ENCODE measurements around the gene ADCY3. TPM values are rescaled to one million over a fixed set of nuclear protein-coding genes. Genes with fewer than 3 reads are reported as not detected.

Gene ADCY3
- polyA plus RNA-seq, 1 of the 3 experiments (the other 2 are of a cell fraction), result 53.9 TPM

DNA sequence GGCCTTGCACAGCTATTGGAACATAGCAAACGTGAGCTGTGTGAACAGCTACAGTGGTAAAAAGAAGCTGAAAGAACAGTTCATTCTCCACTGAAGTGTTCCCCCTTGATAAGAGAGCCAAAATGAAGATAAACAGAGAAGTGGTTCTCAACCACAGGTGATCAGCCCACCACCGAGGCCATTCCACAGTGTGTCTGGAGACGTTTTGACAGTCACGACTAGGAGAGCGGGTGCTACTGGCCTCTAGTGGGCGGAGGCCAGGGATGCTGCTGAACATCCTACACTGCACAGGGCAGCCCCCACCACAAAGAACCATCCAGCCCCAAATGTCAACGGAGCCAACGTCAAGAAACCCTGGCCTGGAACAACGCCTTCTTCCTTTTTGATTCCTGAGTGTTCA, 38.4 kb downstream of the ADCY3 start:
- Histone ChIP-seq H2AFZ (ENCODE audit: low read depth) (no peak overlapping the region), H3K9ac (no peak overlapping the region), H4K20me1 (ENCODE audit: insufficient read depth) (no peaks in the 10 kb centered on the region), H3K4me3 (ENCODE audit: low read depth in 2 of 2, low read length in 1 of 2) (no peak overlapping the region), H3K27ac (ENCODE audit: low read depth in 2 of 2, low read length in 1 of 2) (no peak overlapping the region), H3K4me1 (ENCODE audit: control insufficient read depth in 1 of 2, insufficient read depth in 2 of 2, low read depth in 1 of 2, low read length in 1 of 2) (peaks cover 0 to 4% of the 10 kb centered on the region in 2 experiments; a peak in 2 of 4 replicates), H3K79me2 (ENCODE audit: insufficient read depth) (no peaks in the 10 kb centered on the region), H3F3A (replicated peaks; ENCODE audit: insufficient read depth) (no peaks in the 10 kb centered on the region), H3K27me3 (ENCODE audit: insufficient read depth) (no peaks in the 10 kb centered on the region), H3K4me2 (no peak overlapping the region), H3K9me3 (no peaks in the 10 kb centered on the region), H3K9me2 (no peaks in the 10 kb centered on the region), H3K36me3 (replicated peaks in 1 of 2; ENCODE audit: control insufficient read depth in 1 of 2, insufficient read depth in 2 of 2, low read length in 1 of 2) (no peaks in the 10 kb centered on the region)
- CTCF ChIA-PET, result interaction anchor here (1.3 kb wide), 1 partner anchor 471 kb away, joined by 4 read pairs; no protein-coding TSS in a partner anchor
- POLR2A ChIA-PET, result no interaction called here
- WGBS (ENCODE audit: low lambda C conversion rate), result 98% methylated on average over 9 of the region's 9 CpGs
- no peak for DNase-seq
- TF ChIP-seq, protein P1, sequence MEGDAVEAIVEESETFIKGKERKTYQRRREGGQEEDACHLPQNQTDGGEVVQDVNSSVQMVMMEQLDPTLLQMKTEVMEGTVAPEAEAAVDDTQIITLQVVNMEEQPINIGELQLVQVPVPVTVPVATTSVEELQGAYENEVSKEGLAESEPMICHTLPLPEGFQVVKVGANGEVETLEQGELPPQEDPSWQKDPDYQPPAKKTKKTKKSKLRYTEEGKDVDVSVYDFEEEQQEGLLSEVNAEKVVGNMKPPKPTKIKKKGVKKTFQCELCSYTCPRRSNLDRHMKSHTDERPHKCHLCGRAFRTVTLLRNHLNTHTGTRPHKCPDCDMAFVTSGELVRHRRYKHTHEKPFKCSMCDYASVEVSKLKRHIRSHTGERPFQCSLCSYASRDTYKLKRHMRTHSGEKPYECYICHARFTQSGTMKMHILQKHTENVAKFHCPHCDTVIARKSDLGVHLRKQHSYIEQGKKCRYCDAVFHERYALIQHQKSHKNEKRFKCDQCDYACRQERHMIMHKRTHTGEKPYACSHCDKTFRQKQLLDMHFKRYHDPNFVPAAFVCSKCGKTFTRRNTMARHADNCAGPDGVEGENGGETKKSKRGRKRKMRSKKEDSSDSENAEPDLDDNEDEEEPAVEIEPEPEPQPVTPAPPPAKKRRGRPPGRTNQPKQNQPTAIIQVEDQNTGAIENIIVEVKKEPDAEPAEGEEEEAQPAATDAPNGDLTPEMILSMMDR (IDR thresholded peaks at IDR 0.05), result peak; percentile 21; the same call in 1 of the 2 replicates
- TF ChIP-seq SMC3 (IDR thresholded peaks at IDR 0.05; ENCODE audit: low read depth, low read length), result no peak
- no peak for TF ChIP-seq NRF1 (IDR thresholded peaks at IDR 0.05; ENCODE audit: low read depth, low read length)
- no peak for TF ChIP-seq JUND (IDR thresholded peaks at IDR 0.05)
- TF ChIP-seq, protein P2, sequence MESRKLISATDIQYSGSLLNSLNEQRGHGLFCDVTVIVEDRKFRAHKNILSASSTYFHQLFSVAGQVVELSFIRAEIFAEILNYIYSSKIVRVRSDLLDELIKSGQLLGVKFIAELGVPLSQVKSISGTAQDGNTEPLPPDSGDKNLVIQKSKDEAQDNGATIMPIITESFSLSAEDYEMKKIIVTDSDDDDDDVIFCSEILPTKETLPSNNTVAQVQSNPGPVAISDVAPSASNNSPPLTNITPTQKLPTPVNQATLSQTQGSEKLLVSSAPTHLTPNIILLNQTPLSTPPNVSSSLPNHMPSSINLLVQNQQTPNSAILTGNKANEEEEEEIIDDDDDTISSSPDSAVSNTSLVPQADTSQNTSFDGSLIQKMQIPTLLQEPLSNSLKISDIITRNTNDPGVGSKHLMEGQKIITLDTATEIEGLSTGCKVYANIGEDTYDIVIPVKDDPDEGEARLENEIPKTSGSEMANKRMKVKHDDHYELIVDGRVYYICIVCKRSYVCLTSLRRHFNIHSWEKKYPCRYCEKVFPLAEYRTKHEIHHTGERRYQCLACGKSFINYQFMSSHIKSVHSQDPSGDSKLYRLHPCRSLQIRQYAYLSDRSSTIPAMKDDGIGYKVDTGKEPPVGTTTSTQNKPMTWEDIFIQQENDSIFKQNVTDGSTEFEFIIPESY (IDR thresholded peaks at IDR 0.05; ENCODE audit: borderline replicate concordance, low read depth), result no peak

- no peaks in the 10 kb centered on the region for H4K20me1 ChIP-seq (ENCODE audit: insufficient read depth)
- 95% methylated on average over 6 of the region's 6 CpGs for WGBS (ENCODE audit: low lambda C conversion rate)
- no peak for TF ChIP-seq MAX (IDR thresholded peaks at IDR 0.05; ENCODE audit: low read depth)
- TF ChIP-seq RXRA (IDR thresholded peaks at IDR 0.05; ENCODE audit: borderline replicate concordance, low read depth), result no peak
- no peak for TF ChIP-seq EZH2phosphoT487 (IDR thresholded peaks at IDR 0.05; ENCODE audit: borderline replicate concordance, low read depth)
- TF ChIP-seq, protein P2 (IDR thresholded peaks at IDR 0.05; ENCODE audit: borderline replicate concordance, low read depth), result no peak
- TF ChIP-seq EP300 (IDR thresholded peaks at IDR 0.05; ENCODE audit: borderline replicate concordance in 1 of 2, low read depth in 1 of 2, low read length in 1 of 2), result no peak
- no peak for TF ChIP-seq USF2 (IDR thresholded peaks at IDR 0.05; ENCODE audit: borderline replicate concordance, low read depth, low read length)
- no peak for TF ChIP-seq RFX5 (IDR thresholded peaks at IDR 0.05; ENCODE audit: low read length)
- no peak for TF ChIP-seq SIN3A (IDR thresholded peaks at IDR 0.05; ENCODE audit: borderline replicate concordance, low read depth, low read length)
- no peak for TF ChIP-seq TEAD4 (IDR thresholded peaks at IDR 0.05; ENCODE audit: borderline replicate concordance, insufficient read depth)
- TF ChIP-seq CHD2 (IDR thresholded peaks at IDR 0.05; ENCODE audit: low read length, partially characterized antibody), result no peak
- TF ChIP-seq, protein P3, sequence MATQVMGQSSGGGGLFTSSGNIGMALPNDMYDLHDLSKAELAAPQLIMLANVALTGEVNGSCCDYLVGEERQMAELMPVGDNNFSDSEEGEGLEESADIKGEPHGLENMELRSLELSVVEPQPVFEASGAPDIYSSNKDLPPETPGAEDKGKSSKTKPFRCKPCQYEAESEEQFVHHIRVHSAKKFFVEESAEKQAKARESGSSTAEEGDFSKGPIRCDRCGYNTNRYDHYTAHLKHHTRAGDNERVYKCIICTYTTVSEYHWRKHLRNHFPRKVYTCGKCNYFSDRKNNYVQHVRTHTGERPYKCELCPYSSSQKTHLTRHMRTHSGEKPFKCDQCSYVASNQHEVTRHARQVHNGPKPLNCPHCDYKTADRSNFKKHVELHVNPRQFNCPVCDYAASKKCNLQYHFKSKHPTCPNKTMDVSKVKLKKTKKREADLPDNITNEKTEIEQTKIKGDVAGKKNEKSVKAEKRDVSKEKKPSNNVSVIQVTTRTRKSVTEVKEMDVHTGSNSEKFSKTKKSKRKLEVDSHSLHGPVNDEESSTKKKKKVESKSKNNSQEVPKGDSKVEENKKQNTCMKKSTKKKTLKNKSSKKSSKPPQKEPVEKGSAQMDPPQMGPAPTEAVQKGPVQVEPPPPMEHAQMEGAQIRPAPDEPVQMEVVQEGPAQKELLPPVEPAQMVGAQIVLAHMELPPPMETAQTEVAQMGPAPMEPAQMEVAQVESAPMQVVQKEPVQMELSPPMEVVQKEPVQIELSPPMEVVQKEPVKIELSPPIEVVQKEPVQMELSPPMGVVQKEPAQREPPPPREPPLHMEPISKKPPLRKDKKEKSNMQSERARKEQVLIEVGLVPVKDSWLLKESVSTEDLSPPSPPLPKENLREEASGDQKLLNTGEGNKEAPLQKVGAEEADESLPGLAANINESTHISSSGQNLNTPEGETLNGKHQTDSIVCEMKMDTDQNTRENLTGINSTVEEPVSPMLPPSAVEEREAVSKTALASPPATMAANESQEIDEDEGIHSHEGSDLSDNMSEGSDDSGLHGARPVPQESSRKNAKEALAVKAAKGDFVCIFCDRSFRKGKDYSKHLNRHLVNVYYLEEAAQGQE (IDR thresholded peaks at IDR 0.05; ENCODE audit: low read depth, low read length), result no peak
- TF ChIP-seq JUND (IDR thresholded peaks at IDR 0.05), result no peak
These were observed 38.9 kb downstream of the ADCY3 start for GRCh38 chr2:24881158-24881557.

More at GRCh38 chr2:24881158-24881557, 38.9 kb downstream of the ADCY3 start:
- Histone ChIP-seq H3K79me2 (ENCODE audit: insufficient read depth) (no peaks in the 10 kb centered on the region), H3K36me3 (replicated peaks in 1 of 2; ENCODE audit: control insufficient read depth in 1 of 2, insufficient read depth in 2 of 2, low read length in 1 of 2) (no peaks in the 10 kb centered on the region), H2AFZ (ENCODE audit: low read depth) (no peak overlapping the region), H3K4me3 (ENCODE audit: low read depth in 2 of 2, low read length in 1 of 2) (no peak overlapping the region), H3K9me3 (no peaks in the 10 kb centered on the region), H3F3A (replicated peaks; ENCODE audit: insufficient read depth) (no peaks in the 10 kb centered on the region), H3K27me3 (ENCODE audit: insufficient read depth) (no peaks in the 10 kb centered on the region), H3K9ac (no peak overlapping the region), H3K27ac (ENCODE audit: low read depth in 2 of 2, low read length in 1 of 2) (no peak overlapping the region), H3K9me2 (no peaks in the 10 kb centered on the region), H3K4me2 (no peak overlapping the region), H3K4me1 (ENCODE audit: control insufficient read depth in 1 of 2, insufficient read depth in 2 of 2, low read depth in 1 of 2, low read length in 1 of 2) (peaks cover 0 to 7% of the 10 kb centered on the region in 2 experiments; a peak in 1 of 4 replicates)
- ChIA-PET CTCF (no interaction called here), POLR2A (no interaction called here)
- no peak for DNase-seq
